Panc1 (cell line): ENCODE results near the gene ZNF662.

Experiments used
- CTCF ChIP-seq: fragments of 450-650 bp; IDR thresholded peaks from 2 replicates; pipeline ENCODE4 v1.5.1; 2017; ENCODE audit warnings: mild to moderate bottlenecking
- POLR2AphosphoS5 ChIP-seq: IDR thresholded peaks from 2 replicates; pipeline ENCODE4 v1.6.1; 2012; ENCODE audit warnings: mild to moderate bottlenecking, low read depth, low read length, moderate library complexity
- REST ChIP-seq, 2 experiments: IDR thresholded peaks; 2 replicates each; pipeline ENCODE4 v1.6.1; 2011 to 2012; ENCODE audit warnings: low read depth in 2 of 2, control low read depth in 1 of 2, low read length in 1 of 2, mild to moderate bottlenecking in 1 of 2, moderate library complexity in 1 of 2; ENCODE audit not compliant: insufficient read depth in 1 of 2

GRCh38 chr3:42898896-42899675, 6.9 kb upstream of the ZNF662 start:
- TF ChIP-seq CTCF (no peak), REST (IDR thresholded peaks at IDR 0.05; ENCODE audit: insufficient read depth in 1 of 2, low read depth in 2 of 2, low read length in 1 of 2) (no peak), POLR2AphosphoS5 (no peak)
